HG02885 (cell line): ENCODE data around the gene IFT88.

Experiments
- ATAC-seq: cut with Tn5 transposase; IDR thresholded peaks from one replicate; pipeline ENCODE4 v1.9.1; 2021; ENCODE audit warnings: mild to moderate bottlenecking; ENCODE audit not compliant: unreplicated experiment, poor library complexity

The IFT88 gene

GRCh38 chr13:20713014-20713376 is 146.0 kb downstream of the IFT88 start:
- no peak for ATAC-seq

DNA sequence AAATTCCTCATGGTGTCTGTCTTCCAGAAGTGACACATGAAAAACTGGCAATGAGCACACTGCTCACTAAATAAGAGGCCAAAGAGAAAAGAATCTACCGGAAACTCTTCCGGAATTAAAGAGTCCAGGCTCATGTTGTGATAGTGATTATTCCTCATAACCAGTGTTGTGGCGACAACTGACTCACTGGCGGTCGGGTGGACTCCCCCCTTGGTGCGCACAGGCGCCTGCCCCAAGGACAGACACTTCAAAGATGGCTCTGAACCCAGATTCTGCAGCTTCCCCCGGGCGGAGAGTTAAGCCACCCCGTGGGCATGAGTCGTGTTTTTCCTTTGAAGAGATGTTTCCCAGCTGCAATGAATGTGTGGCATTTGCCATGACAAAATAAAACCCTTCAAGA is 146.8 kb downstream of the IFT88 start:
- no peak for ATAC-seq

DNA sequence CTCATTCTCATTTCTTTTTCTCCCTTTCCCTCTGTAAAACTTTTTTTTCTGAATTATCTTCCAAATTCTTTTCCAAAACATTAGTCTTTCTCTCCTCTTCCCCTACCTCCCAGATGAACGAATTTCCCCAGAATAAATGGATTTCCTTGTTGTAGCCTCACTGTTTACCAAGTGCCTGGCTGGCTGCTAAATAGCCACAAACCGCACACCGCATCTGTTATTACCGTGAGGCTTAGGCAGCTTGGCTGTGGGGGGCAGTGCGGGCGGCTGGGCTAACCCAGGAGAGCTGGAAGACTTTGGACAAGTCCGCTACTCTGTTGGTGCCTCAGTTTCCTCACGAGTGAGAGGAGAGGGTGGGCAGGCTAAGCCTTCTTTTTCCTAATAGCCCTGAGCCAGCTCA is 147.2 kb downstream of the IFT88 start:
- ATAC-seq: no peak

GRCh38 chr13:20714563-20715329 is 147.8 kb downstream of the IFT88 start:
- ATAC-seq: no peak

DNA sequence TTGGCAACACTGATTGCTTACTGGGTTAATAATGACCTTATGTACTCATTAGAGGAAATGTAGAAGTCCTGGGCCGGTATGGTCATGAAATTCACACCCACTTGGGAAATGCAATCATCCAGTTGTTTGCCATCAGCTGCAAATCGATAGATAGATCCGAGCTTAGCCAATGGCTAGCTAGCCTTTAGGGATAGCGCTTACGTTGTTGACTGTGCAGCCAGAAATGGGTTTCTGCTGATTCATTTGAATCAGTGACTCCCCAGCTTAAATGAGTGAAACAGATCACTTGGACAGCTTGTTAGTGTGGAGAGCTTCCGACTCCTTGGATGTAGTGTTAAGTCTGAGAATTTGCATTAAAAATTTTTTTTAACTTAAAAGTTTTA is 148.4 kb downstream of the IFT88 start:
- no peak for ATAC-seq

GRCh38 chr13:20716951-20717350 is 150.0 kb downstream of the IFT88 start:
- ATAC-seq: no peak

GRCh38 chr13:20717581-20718542 is 150.9 kb downstream of the IFT88 start:
- ATAC-seq: no peak

- no peak for ATAC-seq
Observed at GRCh38 chr13:20718958-20719566, 152.1 kb downstream of the IFT88 start.

- no peak for ATAC-seq
Observed at GRCh38 chr13:20719783-20720182, 152.8 kb downstream of the IFT88 start.

- ATAC-seq: no peak
Observed at GRCh38 chr13:20720499-20720898, 153.5 kb downstream of the IFT88 start.

DNA sequence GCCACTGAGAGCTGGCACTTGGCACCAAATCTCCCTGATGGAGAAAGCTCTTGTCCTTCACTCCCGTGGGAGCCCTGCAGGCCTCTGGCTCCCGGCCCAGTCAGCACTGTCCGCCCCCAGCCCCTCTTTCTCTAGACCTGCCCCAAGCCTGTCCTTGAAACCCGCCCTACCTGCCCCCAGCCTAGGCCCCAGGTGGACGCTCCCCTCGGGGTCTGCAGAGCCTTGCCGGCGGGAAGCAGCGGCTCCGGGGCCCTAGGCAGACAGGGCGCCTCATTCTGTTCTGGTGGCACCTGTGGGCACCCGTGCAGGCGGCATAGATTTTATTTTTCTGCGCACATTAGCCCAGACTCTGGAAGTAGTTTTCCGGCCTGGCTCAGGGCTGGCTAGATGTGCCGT is 154.1 kb downstream of the IFT88 start:
- ATAC-seq: no peak

- ATAC-seq: no peak
Observed at GRCh38 chr13:20721454-20722357, 154.7 kb downstream of the IFT88 start.

DNA sequence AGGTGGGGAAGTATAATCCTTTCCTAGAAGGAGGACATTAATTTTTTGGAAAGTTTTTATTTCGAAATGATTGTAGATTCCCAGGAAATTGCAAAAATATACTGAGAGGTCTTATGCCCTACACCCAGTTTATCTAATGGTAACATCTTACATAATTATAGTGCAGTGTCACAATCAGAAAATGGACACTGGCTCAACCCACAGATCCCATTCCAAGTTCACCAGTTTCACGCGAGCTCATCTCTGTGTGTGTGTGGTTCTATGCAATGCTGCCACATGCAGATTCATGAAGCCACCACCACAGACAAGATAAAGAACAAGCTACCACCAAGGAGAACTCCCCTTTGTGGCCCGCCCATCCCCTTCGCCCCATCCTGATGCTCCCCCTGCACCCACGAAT is 160.9 kb downstream of the IFT88 start:
- no peak for ATAC-seq

DNA sequence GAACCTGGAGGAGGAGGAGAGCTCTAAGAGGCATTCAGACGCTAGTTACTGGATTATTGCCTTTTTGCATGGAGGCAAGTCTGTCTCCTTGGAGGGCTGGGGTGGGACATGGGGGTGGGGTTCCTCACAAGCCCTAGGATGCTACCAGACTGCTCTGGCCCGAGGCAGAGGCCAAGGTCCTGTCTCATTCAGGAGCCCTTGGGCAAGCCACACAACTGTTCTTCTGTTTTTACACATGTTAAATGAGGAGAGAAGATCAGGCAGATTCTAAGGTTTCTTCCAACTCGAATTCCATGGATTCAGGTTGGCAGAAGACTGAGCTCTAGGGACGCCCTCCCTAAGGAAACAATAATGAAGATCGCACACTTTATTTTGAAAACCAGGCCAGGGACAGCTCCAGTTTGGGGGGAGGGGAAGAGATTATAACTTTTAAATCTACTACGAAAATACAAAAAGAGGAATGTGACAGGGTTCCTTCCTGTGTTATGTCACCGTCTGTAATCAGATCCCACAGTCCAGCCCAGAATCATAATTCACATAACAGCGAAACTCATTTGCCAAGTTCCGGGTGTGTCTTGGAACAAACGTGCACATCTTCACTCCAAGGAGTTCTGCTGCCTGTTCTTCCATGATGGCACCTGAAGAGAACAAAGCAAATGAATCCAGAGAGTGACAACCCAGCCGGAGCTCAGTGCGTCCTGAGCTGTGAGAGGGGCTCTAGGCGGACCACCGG is 161.8 kb downstream of the IFT88 start:
- no peak for ATAC-seq

DNA sequence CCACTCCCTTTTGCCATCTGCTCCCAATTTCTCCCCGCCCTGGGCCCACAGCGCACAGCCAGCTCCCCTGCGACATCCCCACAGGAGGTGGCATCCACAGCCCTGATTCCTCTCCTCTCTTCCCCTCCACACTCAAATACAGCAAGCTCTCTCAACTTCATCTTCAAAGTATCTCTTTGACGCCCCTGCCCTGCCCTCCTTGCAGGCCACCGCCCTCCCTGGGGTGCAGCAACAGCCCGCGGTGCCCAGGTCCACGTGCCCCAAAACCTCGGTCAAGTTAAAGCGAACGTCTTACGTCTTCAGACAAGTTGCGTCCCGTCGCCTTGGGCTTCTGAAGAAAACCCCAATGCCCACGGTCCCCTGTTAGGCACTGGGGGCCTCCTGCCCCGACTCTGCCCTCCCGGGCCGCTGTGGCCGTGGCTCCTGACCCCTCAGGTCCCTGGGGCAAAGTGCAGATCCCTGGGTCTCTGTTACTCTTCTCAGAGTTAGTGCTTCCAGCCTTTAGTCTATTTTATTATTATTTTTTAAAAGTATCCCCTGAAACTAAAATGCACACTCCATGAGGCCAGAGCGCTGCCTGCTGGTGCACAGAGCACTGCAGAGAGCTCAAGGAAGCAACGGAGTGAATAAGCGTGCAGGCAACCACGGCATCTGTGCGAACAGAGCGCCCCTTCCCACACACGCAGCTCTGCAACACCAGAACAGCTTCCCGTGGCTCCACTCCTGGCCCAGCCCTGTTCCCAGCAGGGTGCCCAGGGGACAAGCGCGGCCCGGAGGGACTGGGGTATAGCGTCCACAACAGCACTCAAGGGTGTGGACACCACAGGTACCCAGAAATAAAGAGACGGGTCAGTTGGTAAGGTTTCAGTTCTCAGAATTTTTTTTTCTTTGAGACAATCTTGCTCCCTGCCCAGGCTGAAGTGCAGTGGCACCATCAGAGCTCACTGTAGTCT is 163.0 kb downstream of the IFT88 start:
- no peak for ATAC-seq

- ATAC-seq: no peak
Observed at GRCh38 chr13:20738616-20739015, 171.7 kb downstream of the IFT88 start.

DNA sequence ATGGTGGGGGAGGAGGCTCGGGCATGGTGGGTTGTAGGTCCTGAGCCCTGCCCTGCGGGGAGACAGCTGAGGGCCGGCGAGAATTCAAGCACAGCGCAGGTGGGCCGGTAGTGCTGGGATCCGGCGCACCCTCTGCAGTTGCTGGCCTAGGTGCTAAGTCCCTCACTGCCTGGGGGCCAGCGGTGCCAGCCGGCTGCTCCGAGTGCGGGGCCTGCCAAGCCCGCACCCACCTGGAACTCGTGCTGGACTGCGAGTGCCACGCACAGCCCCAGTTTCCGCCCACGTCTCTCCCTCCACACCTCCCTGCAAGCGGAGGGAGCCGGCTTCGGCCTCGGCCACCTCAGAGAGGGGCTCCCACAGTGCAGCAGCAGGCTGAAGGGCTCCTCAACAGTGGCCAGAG is 173.1 kb downstream of the IFT88 start:
- ATAC-seq: no peak
